ENCODE results near the gene LTBR. TPM values are rescaled to one million over a fixed set of nuclear protein-coding genes. Genes with fewer than 3 reads are reported as not detected.
"Not testable (repeated sequence)": the region's sequence is repeated elsewhere in the genome, so short reads cannot be mapped to it uniquely, and the experiment has no call there.

Gene LTBR
- total RNA-seq (2014; rRNA removed; shearing (Covaris generic)) = 102 and 106 TPM in 2 replicates

DNA sequence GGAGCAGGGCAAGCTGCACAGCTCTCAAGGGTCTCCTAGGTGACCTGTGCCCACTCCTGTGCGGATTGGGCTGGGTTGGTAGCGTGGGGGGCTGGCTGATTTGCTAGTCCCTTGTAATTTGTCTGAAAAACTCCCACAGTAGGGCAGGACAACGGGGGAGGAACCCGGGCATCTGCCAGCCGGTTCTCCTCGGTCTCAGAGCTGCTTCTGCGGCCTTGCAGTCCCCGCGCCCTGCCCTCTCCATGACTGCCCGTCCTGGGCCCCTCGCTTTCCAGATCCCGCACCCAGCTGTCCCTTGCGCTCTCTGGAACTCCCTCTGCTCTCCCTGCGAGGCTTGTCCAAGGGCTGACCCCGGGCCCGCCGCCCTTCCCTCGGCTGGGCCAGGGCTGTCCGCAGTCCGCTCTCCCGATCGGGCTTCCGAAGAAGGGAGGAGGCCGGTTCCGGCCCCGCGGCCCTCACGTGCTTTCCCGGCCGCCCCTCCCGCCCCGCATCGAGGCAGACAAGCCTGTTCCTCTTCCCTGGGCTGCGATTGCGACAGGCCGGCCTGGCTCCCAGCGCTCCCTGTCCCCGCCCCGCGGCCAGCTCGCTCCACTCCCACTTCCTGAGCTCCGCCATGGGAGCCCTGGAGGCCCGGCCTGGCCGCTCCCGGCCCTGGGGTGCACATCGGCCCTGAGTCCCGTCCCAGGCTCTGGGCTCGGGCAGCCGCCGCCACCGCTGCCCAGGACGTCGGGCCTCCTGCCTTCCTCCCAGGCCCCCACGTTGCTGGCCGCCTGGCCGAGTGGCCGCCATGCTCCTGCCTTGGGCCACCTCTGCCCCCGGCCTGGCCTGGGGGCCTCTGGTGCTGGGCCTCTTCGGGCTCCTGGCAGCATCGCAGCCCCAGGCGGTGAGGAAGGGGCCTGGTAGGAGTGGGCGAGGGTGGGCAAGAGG is at the start of gene LTBR:
Gene LTBR (plus strand): TSS at position 591 of the 927 bp plus-strand sequence. CDS start 197 bp downstream, at position 788.
- Histone ChIP-seq H3K27ac (peak within 1 kb of the TSS; percentile 81), H3K9me3 (replicated peaks) (no peaks in the 10 kb centered on the region), H3K4me1 (replicated peaks) (peaks cover 23% of the 10 kb centered on the region), H3K27me3 (replicated peaks) (no peaks in the 10 kb centered on the region), H3K36me3 (peaks cover 41% of the 10 kb centered on the region), H3K4me3 (peak within 1 kb of the TSS; percentile 54)
- peak; percentile 89 to 93 for DNase-seq (ENCODE audit: low read depth in 1 of 2, low spot score in 2 of 2)

DNA sequence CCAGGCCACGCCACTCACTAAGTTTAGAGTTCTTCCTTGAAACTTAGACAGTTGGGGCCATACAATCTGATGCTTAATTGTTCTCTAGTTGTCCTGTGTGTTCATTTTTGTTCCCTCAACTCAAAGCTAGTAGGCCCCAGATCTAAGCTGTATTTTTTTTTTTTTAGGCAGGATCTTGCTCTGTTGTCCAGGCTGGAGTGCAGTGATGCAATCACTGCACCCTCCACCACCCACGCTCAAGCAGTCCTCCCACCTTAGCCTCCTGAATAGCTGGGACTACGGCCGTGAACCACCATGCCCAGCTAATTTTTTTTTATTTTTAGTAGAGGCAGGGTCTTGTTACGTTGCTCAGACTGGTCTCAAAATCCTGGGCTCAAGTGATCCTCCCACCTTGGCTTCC is 49.6 kb upstream of the LTBR start:
- Histone ChIP-seq H3K4me3 (no peak overlapping the region), H3K36me3 (peaks cover 81% of the 10 kb centered on the region)

DNA sequence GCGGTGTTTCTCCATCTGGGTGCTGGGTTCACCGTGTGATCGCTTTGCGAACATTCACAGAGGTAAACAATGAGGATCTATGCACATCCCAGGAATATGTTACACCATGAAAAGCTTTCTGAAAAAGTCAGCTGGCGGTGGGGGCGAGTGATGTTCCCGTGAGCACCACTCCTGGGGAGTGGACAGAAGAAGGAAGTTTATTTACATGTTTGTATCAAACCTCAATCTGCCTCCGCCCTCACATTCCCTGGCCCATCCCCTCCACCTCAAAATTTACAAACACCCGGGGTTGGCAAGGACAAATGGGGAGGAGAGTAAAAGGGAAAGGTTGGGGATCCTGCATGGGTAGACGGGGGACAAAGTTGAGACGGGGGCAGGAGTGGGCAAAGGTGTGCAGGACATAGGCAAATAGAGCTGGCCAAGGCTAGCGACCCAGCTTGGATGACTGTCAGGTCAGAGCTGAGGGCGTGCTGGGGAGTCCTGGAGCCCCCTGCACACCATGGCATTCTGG is 49.0 kb upstream of the LTBR start:
- DNase-seq (ENCODE audit: low read depth in 1 of 2, low spot score in 2 of 2) = no peak
- Histone ChIP-seq H3K27me3 (replicated peaks) (no peaks in the 10 kb centered on the region), H3K4me1 (replicated peaks) (peaks cover 79% of the 10 kb centered on the region), H3K36me3 (peaks cover 81% of the 10 kb centered on the region), H3K27ac (peak overlapping the region; percentile 93), H3K9me3 (replicated peaks) (no peaks in the 10 kb centered on the region), H3K4me3 (no peak overlapping the region)

More for the DNA sequence above, 49.6 kb upstream of the LTBR start:
- Histone ChIP-seq H3K27ac (peak overlapping the region; percentile 93), H3K4me1 (replicated peaks) (peaks cover 72% of the 10 kb centered on the region), H3K9me3 (replicated peaks) (no peaks in the 10 kb centered on the region), H3K27me3 (replicated peaks) (no peaks in the 10 kb centered on the region)
- no peak for DNase-seq (ENCODE audit: low read depth in 1 of 2, low spot score in 2 of 2)

DNA sequence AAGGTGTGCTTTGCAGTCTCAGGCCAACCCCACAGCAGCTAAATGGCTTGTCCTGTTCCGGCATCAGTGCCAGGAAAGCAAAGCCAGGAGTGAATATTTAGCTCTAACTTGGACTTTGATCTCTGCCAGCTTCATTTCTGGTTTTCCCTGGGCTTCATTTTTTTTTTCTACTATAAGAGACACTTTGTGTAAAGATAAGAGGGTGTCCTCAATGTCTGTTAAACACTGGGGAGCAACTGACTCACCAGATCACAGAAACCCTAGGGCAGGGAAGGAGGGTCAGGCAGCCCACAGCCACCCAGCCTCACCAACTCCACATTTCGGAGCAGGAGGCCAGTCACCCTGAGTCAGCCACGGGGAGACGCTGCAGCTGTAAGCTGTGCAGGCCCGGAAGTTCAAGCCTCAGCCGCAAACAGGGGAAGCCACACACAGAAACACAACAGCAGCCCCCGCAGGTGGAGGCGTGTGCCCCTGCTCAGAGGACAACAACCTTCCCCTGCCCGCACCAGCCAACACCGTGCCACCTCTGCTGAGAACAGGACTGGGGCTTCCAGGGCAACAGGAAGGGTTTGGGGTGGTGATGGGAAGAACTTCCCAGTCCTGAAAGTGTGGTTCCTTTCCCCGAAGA is 48.4 kb upstream of the LTBR start:
- DNase-seq (ENCODE audit: low read depth in 1 of 2, low spot score in 2 of 2) = peak in 1 of 2 experiments; percentile 85
- Histone ChIP-seq H3K9me3 (replicated peaks) (no peaks in the 10 kb centered on the region), H3K27me3 (replicated peaks) (no peaks in the 10 kb centered on the region), H3K27ac (peak overlapping the region; percentile 93), H3K4me3 (peak overlapping the region; percentile 6; the same call in 1 of the 2 replicates), H3K36me3 (peaks cover 81% of the 10 kb centered on the region), H3K4me1 (replicated peaks) (peaks cover 84% of the 10 kb centered on the region)

DNA sequence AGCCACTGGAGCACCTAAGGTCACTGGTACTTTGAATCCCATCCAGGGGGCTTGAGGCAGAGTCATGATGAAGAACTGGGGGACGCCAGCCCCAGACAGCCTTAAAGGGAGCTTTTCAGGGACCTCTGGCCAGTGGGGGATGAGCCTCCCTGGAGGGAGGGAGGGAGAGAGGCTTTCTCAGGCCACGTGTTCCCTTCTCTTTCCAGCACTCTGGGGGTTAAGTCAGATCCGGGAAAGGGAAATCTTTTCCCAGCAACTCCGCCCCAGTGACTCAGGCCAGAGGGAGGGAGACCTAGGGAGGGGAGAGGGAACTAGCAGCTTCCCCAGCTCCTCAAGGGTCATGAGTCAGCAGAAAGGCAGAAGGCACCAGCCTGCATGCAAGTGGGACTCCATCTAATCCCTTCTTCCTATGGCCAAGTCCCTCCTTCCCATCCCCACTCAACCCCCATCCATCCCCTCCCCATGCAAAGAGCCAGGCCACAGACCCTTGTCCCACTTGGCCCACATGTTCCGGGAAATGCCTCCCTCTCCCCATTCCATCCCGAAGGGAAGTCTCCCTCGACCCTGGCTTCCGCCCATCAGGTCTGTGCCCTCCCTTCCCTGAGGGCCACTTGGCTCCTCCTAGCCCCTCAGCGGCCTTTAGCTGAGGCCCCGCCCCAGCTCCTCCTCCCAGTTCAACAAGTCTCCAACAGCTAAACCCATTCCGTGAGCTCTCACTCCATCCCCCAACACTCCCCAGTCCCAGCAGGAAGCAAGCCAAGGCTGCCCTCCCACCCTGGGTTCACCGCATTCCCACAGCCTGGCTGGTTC is 47.7 kb upstream of the LTBR start:
- Histone ChIP-seq H3K4me3 (peak overlapping the region; percentile 19), H3K27me3 (replicated peaks) (no peaks in the 10 kb centered on the region), H3K27ac (peak overlapping the region; percentile 93), H3K9me3 (replicated peaks) (no peaks in the 10 kb centered on the region), H3K4me1 (replicated peaks) (peaks cover 84% of the 10 kb centered on the region), H3K36me3 (peaks cover 81% of the 10 kb centered on the region)
- peak; percentile 98 to 99 for DNase-seq (ENCODE audit: low read depth in 1 of 2, low spot score in 2 of 2)

DNA sequence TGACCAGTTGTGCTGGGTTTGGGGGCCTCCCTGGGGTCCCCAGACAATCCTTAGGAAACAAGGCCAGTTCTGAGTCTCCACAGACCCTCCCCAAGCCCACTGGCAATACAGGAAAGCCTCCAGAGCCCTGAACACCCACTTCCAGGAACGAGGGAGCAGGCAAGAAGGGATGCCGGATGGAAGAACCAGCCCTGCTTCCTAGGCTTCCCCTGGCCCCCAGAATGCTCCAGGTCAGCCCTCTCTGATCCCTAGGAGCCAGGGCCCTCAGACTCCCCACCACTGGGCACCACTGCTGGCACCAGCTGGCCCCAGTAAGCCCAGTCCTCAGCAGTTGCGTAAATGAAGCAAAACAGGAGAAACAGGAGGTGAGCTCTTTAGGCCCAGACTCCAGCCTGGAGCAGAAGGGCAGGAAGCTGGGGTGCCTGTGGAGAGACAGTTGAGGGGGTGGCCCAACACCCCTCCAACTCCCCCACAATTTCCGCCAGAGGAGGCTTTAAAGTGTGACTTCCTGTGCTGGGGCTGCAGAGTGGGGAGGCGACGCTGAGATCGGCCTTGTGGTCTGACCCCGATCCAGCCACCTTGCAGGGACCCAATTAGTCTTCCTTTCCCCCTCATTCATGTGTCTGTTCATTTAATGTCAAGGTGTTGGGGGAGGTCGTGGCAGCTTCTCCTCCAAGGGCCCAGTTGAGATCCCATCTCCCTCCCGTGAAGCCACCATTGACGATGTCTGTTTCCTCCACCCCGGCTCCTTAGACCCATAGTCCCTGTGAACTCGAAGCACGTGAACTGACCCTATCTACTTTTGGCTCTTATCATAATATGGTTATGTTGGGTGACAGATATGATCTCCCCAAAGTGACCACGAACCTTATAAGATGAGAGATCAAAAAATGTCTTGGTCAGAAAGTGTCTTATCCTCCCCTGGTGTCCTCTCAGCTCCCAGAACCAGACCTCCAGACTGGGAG is 46.8 kb upstream of the LTBR start:
- Histone ChIP-seq H3K27me3 (replicated peaks) (no peaks in the 10 kb centered on the region), H3K4me1 (replicated peaks) (peaks cover 83% of the 10 kb centered on the region), H3K9me3 (replicated peaks) (no peaks in the 10 kb centered on the region), H3K36me3 (peaks cover 79% of the 10 kb centered on the region), H3K27ac (peak overlapping the region; percentile 93), H3K4me3 (peak overlapping the region; percentile 19)
- no peak for DNase-seq (ENCODE audit: low read depth in 1 of 2, low spot score in 2 of 2)

DNA sequence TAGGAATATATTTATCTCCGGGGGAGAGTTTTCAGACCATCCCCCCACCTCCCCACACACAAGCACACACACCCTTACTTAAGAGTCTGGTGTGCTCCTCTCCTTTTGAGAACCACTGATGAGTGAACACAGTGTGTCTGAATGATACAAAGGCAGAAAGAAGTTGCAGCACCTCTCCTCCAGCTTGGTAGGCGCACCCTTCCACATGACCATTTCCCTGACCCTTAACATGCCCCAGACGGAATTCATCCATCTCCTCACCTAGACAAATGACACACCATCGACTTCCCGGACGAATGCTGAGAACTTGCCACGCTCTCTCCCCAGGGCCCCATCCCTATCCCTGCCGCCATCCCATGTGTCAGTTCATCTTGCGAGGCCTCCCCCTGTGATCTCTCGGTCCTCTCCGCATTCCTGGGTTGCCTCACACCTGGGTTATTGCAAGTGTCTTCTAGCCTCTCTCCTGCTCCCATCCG is 46.0 kb upstream of the LTBR start:
- DNase-seq (ENCODE audit: low read depth in 1 of 2, low spot score in 2 of 2) = no peak

DNA sequence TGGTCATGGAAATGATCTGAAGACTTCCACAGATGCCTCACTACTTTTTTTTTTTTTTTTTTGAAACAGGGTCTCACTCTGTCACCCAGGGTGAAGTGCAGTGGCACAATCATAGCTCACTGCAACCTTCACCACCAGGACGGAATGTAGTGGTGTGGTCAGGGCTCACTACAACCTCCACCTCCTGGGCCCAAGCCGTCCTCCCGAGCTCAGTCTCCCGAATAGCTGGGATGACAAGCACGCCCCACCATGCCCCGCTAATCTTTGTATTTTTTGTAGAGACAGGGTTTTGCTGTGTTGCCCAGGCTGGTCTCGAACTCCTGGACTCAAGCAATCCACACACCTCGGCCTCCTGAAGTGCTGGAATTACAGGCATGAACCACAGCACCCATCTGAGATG is 45.4 kb upstream of the LTBR start:
- H3K9me3 ChIP-seq (replicated peaks); H3K27me3 ChIP-seq (replicated peaks); H3K4me3 ChIP-seq; DNase-seq (ENCODE audit: low read depth in 1 of 2, low spot score in 2 of 2); H3K27ac ChIP-seq: not testable (repeated sequence)
- Histone ChIP-seq H3K36me3 (peaks cover 65% of the 10 kb centered on the region), H3K4me1 (replicated peaks) (peaks cover 75% of the 10 kb centered on the region)

More for the DNA sequence above, 46.0 kb upstream of the LTBR start:
- H3K27me3 ChIP-seq (replicated peaks) = no peaks in the 10 kb centered on the region
- H3K27ac ChIP-seq = no peak overlapping the region
- no peak overlapping the region for H3K4me3 ChIP-seq
- H3K9me3 ChIP-seq (replicated peaks) = no peaks in the 10 kb centered on the region
- peaks cover 71% of the 10 kb centered on the region for H3K36me3 ChIP-seq
- H3K4me1 ChIP-seq (replicated peaks) = peaks cover 80% of the 10 kb centered on the region

DNA sequence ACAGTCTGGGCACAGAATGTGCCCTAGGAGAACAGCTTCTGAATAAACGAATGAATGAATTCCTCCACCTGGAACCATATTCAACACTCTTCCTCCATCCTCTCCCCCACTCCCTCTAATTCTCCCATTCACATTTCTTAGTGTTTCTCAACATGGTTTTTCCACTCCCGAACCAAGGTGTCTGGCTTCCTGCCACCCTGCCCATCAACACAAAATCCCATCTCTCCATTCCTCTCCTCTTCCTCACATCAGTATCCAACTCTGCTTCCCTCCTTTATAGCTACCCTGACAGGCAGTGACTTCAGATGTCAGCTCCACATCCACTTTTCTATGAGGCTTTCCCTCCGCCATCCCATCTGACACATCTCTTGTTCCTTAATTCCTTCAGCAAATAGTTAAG is 45.0 kb upstream of the LTBR start:
- peaks cover 61% of the 10 kb centered on the region for H3K36me3 ChIP-seq

DNA sequence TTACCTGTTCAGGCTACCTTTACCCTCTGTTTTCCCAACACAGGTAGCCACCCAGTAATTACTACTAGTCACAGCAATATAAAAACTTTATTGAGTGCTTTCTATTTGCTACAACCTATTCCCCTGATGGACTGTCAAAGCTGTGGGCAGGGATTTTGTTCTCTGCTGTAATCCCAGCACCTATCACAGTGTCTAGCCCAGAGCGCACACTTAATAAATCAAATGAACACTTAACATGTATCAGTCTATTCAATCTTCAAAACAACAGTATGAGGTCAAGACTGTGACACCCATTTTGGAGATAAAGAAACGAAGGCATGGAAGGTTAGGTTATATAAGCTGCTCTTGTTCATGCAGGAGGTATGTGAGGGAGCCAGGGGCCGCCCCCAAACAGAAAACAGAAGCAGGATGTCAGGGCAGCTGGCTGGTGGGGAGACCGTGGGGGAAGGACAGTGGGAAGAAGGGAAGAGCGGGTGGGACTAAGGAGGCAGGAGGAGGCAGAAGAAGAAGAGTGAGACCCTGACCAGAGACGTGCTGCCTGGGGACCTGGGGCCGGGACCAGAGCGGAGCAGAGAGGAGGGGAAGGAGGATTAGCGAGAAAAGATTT is 43.8 kb upstream of the LTBR start:
- Histone ChIP-seq H3K27me3 (replicated peaks) (no peaks in the 10 kb centered on the region), H3K36me3 (peaks cover 49% of the 10 kb centered on the region), H3K4me3 (peak overlapping the region; percentile 74), H3K4me1 (replicated peaks) (peaks cover 59% of the 10 kb centered on the region), H3K27ac (peak overlapping the region; percentile 84), H3K9me3 (replicated peaks) (no peaks in the 10 kb centered on the region)
- DNase-seq (ENCODE audit: low read depth in 1 of 2, low spot score in 2 of 2) = peak in 1 of 2 experiments; percentile 49

More for the DNA sequence above, 45.0 kb upstream of the LTBR start:
- peaks cover 71% of the 10 kb centered on the region for H3K4me1 ChIP-seq (replicated peaks)
- H3K9me3 ChIP-seq (replicated peaks) = no peaks in the 10 kb centered on the region
- DNase-seq (ENCODE audit: low read depth in 1 of 2, low spot score in 2 of 2) = no peak
- H3K27ac ChIP-seq = no peak overlapping the region
- H3K27me3 ChIP-seq (replicated peaks) = no peaks in the 10 kb centered on the region
- H3K4me3 ChIP-seq = no peak overlapping the region

DNA sequence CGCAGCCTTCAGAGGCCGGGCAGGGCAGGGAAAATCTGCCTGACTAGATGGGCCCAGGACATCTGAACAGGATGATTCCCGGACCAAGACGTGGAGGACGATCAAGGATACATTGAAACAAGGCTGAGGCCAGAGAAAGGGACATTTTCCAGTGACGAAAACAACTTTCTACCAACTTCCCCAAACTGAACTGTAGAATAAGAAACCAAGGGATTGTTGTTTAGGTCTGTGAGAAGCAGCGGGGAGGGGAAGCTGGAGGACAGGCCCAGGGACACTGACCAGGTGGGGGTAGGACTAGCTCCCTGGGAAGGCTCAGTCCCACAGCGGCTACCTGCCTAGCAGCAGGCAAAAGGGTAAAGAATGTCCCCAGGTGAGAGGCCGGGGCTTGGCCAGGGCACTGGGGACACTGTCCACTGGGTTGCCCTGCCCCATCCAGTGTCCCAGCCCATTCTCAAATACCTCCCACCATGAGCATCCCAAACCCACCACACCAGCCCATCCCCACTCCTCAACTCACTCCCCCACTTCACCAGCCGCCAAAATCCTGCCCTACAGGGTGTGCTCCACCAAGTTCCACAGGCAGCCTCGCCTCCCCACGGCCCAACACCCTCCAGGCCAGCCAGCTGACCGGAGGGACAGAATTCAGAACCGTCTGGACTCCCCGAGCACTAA is 43.1 kb upstream of the LTBR start:
- no peak for DNase-seq (ENCODE audit: low read depth in 1 of 2, low spot score in 2 of 2)
- peak overlapping the region; percentile 84 for H3K27ac ChIP-seq
- no peaks in the 10 kb centered on the region for H3K27me3 ChIP-seq (replicated peaks)
- H3K4me1 ChIP-seq (replicated peaks) = peaks cover 59% of the 10 kb centered on the region
- H3K9me3 ChIP-seq (replicated peaks) = no peaks in the 10 kb centered on the region
- peaks cover 47% of the 10 kb centered on the region for H3K36me3 ChIP-seq
- H3K4me3 ChIP-seq = peak overlapping the region; percentile 74
